ENCODE results near the gene ZNF324.
"Not testable (repeated sequence)": the region's sequence is repeated elsewhere in the genome, so short reads cannot be mapped to it uniquely, and the experiment has no call there.

Gene ZNF324

GRCh38 chr19:58466760-58467589 lies at the start of gene ZNF324:
TSS of gene ZNF324 (plus strand) at chr19:58467080. CDS start at chr19:58469186, 2,106 bp downstream.
- DNase-seq: peak; percentile 96

- DNase-seq: no peak
These were observed 38.3 kb upstream of the ZNF324 start for GRCh38 chr19:58428617-58429016.

DNA sequence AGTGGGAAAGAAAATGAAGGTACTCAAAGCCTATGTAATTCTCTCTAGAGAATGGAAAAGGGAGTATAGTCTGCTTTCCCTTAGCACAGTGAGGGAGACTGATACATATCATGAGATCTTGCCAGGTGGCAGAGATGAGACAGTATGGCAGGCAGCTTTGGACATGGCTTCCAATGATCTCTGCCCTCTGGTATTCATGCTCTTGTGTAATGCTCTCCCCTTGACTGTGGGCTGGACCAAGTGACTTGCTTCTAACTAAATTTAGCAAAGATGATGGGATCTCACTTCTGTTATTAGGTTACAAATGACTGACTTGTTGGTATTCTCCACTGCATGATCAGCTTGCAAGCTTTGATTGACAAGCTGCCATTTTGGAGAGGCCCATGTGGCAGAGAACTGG lies 37.1 kb upstream of the ZNF324 start:
- DNase-seq: no peak

DNA sequence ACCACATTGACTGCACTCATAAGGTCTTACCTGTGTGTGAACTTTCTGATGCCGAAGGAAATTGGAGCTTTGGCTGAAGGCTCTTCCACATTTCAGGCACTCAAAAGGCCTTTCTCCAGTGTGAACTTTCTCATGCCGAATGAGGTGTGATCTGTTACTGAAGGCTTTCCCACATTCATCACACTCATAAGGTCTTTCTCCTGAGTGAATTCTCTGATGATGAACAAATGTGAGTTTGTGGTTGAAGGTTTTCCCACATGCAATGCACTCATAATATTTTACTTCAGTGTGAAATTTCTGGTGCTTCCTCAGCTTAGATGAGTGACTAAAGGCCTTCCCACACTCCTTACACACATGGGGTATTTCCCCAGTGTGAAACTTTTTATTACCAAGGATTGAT lies 32.7 kb upstream of the ZNF324 start:
- no peak for DNase-seq

- peak; percentile 99 for DNase-seq
These were observed 27.0 kb upstream of the ZNF324 start, which contains the start of gene ZNF132 for GRCh38 chr19:58439576-58440554. TSS of gene ZNF132 (minus strand) at chr19:58440153. CDS start at chr19:58439821, 332 bp downstream.

DNA sequence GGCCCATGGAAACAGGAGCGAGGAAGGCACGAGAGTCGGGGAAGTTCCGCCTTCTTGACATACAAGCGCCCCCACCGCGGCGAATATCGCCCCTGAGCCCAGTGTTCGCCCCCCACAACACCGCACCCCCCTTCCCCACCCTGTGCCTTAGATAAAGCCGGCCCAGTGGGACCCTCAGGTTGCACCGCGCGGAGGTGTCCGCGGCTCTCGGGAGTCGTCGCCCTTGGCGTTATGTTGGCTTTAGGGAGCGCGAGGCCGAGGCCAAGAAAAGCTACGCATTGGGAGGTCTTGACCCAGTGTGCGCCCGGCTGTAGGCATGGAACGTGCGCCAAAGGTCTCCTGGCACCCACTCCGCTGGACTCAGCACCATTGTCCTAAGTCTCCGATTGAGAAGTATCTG lies 26.3 kb upstream of the ZNF324 start:
- no peak for DNase-seq

DNA sequence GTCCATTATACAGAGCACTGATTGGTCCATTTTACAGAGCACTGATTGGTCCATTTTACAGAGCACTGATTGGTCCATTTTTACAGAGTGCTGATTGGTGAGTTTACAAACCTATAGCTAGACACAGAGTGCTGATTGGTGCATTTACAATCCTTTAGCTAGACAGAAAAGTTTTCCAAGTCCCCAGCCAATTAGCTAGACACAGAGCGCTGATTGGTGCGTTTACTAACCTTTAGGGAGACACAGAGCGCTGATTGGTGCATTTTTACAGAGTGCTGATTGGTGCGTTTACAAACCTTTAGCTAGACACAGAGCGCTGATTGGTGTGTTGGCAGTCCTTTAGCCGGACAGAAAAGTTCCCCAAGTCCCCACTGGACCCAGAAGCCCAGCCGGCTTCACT lies 23.9 kb upstream of the ZNF324 start:
- DNase-seq: not testable (repeated sequence)

- DNase-seq: not testable (repeated sequence)
These were observed 18.0 kb upstream of the ZNF324 start for GRCh38 chr19:58448860-58449259.

- not testable (repeated sequence) for DNase-seq
These were observed 16.9 kb upstream of the ZNF324 start for GRCh38 chr19:58449980-58450379.

GRCh38 chr19:58450856-58451357 lies 16.0 kb upstream of the ZNF324 start:
- no peak for DNase-seq

- DNase-seq: peak; percentile 97
These were observed 15.3 kb upstream of the ZNF324 start, which contains the start of gene ZNF324B for GRCh38 chr19:58451358-58452101. TSS of gene ZNF324B (plus strand) at chr19:58451622. CDS start at chr19:58453702, 2,080 bp downstream.

DNA sequence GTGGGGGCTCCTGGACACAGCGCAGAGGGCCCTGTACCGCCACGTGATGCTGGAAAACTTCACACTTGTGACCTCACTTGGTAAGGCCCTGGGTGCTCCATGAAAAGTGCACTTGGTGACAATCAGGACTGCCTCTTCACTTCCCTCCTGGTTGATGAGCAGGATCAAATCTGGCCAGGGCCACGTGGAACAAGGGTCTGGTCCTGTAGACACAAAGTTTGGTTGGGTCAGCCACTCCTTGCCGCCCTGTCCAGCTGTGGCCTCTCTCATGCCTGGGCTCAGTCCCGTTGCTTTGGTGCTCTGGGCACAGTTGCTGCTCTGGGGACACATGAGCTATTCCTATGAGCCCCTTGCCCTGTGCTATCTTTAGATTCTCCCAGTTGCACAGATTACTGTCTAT lies 13.1 kb upstream of the ZNF324 start:
- no peak for DNase-seq

DNA sequence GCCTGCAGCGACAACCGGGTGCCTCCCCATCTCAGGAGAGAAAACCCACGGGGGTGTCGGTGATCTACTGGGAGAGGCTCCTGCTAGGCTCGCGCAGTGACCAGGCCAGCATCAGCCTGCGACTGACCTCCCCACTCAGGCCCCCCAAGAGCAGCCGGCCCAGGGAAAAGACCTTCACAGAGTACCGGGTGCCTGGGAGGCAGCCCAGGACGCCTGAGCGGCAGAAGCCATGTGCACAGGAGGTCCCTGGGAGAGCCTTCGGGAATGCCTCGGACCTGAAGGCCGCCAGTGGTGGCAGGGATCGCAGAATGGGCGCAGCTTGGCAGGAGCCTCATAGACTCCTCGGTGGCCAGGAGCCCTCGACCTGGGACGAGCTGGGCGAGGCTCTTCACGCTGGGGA lies 11.6 kb upstream of the ZNF324 start:
- DNase-seq: no peak

DNA sequence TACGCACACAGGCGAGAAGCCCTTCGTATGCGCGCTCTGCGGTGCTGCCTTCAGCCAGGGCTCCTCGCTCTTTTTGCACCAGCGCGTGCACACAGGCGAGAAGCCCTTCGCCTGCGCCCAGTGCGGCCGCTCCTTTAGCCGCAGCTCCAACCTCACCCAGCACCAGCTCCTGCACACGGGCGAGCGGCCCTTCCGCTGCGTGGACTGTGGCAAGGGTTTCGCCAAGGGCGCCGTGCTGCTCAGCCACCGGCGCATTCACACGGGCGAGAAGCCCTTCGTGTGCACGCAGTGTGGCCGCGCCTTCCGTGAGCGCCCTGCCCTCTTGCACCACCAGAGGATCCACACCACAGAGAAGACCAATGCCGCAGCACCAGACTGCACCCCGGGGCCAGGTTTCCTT lies 10.8 kb upstream of the ZNF324 start:
- no peak for DNase-seq

- DNase-seq: no peak
These were observed 6.8 kb upstream of the ZNF324 start for GRCh38 chr19:58460039-58460438.

DNA sequence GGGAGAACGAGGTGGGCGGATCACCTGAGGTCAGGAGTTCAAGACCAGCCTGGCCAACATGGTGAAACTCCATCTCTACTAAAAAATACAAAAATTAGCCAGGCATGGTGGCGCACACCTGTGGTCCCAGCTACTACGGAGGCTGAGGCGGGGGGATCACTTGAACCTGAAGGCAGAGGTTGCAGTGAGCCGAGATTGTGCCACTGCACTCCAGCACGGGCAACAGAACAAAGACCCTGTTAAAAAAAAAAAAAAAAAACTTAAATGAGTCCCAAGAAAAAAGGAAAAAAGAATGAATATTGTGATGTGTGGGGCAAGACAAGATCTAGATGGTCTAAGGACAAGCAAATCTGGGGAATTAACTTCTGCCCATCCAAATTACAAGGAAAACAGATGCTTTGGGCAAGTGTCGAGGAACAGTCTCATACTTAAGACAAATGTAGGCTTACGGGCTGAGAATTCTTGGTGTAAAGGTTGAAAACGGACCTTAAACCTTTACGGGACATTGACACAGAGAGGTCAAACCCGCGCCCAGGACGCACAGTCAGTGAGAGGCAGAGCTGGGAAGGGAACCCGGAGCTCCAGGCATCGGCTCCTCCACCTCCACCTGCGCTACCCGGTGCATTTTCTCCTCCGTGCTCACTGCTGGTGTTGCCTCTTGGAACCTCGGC lies 656 bp upstream of the ZNF324 start:
- no peak for DNase-seq

- no peak for DNase-seq
These were observed 1.4 kb downstream of the ZNF324 start for GRCh38 chr19:58468216-58468839.

GRCh38 chr19:58469241-58470013 lies 2.5 kb downstream of the ZNF324 start:
- DNase-seq: no peak

DNA sequence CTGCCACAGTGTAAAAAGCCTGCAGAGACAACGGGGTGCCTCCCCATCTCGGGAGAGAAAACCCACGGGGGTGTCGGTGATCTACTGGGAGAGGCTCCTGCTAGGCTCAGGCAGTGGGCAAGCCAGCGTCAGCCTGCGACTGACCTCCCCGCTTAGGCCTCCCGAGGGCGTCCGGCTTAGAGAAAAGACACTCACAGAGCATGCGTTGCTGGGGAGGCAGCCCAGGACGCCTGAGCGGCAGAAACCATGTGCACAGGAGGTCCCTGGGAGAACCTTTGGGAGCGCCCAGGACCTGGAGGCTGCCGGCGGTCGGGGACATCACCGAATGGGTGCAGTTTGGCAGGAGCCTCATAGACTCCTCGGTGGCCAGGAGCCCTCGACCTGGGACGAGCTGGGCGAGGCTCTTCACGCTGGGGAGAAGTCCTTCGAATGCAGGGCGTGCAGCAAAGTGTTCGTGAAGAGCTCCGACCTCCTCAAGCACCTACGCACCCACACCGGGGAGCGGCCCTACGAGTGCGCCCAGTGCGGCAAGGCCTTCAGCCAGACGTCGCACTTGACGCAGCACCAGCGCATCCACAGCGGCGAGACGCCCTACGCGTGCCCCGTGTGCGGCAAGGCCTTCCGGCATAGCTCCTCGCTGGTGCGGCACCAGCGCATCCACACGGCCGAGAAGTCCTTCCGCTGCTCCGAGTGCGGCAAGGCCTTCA lies 4.1 kb downstream of the ZNF324 start:
- not testable (repeated sequence) for DNase-seq

DNA sequence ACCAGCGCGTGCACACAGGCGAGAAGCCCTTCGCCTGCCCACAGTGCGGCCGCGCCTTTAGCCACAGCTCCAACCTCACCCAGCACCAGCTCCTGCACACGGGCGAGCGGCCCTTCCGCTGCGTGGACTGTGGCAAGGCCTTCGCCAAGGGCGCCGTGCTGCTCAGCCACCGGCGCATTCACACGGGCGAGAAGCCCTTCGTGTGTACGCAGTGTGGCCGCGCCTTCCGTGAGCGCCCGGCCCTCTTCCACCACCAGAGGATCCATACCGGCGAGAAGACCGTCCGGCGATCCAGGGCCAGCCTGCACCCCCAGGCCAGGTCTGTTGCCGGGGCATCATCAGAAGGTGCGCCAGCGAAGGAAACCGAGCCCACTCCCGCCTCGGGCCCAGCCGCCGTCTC lies 4.9 kb downstream of the ZNF324 start:
- no peak for DNase-seq
